GM06990 (cell line): ENCODE results near the gene PROC.

Experiments used
- DNase-seq: peaks from one replicate; pipeline ENCODE4 v3.0.0-alpha.2; 2011; ENCODE audit not compliant: insufficient read length; ENCODE audit errors: extremely low read depth
- H3K27me3 ChIP-seq: replicated peaks from 2 replicates; pipeline ENCODE4 v1.6.0; 2011; ENCODE audit warnings: low read length; ENCODE audit not compliant: control insufficient read depth, insufficient read depth
- H3K36me3 ChIP-seq: 2 replicates; pipeline ENCODE4 v1.5.1; 2011; ENCODE audit warnings: low read length; ENCODE audit not compliant: control insufficient read depth, insufficient read depth
- H3K4me3 ChIP-seq: replicated peaks from 2 replicates; pipeline ENCODE4 v1.5.1; 2011; ENCODE audit warnings: low read depth, mild to moderate bottlenecking, control low read depth, low read length
- TF ChIP-seq, protein P1 (sequence below): IDR thresholded peaks from 2 replicates; pipeline ENCODE4 v1.5.1; 2011; ENCODE audit warnings: low read length, control low read depth, mild to moderate bottlenecking, inconsistent platforms; ENCODE audit not compliant: insufficient read depth, poor library complexity, severe bottlenecking

Gene PROC

DNA sequence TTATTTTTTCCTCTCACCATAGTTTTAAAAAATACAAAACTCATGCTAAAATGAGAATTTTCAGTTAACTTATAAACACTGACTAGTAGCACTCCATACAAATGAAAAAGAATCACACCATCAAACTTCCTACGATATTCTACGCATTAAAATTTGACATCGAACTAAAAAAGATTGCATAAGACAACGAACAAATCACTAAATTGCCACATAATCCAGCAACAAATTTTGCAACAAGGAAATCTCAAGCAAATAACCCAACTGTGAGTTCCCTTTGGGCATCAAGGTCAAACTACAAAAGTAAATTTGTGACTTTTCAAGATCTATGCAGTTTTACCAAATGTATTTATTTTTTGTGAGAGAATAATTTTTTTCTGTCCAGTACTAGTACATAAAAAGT, 32.0 kb upstream of the PROC start:
- no peaks in the 10 kb centered on the region for H3K27me3 ChIP-seq
- DNase-seq, result no peak
- TF ChIP-seq, protein P1, sequence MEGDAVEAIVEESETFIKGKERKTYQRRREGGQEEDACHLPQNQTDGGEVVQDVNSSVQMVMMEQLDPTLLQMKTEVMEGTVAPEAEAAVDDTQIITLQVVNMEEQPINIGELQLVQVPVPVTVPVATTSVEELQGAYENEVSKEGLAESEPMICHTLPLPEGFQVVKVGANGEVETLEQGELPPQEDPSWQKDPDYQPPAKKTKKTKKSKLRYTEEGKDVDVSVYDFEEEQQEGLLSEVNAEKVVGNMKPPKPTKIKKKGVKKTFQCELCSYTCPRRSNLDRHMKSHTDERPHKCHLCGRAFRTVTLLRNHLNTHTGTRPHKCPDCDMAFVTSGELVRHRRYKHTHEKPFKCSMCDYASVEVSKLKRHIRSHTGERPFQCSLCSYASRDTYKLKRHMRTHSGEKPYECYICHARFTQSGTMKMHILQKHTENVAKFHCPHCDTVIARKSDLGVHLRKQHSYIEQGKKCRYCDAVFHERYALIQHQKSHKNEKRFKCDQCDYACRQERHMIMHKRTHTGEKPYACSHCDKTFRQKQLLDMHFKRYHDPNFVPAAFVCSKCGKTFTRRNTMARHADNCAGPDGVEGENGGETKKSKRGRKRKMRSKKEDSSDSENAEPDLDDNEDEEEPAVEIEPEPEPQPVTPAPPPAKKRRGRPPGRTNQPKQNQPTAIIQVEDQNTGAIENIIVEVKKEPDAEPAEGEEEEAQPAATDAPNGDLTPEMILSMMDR, result no peak
- no peaks in the 10 kb centered on the region for H3K36me3 ChIP-seq
- peak overlapping the region; percentile 91 for H3K4me3 ChIP-seq

DNA sequence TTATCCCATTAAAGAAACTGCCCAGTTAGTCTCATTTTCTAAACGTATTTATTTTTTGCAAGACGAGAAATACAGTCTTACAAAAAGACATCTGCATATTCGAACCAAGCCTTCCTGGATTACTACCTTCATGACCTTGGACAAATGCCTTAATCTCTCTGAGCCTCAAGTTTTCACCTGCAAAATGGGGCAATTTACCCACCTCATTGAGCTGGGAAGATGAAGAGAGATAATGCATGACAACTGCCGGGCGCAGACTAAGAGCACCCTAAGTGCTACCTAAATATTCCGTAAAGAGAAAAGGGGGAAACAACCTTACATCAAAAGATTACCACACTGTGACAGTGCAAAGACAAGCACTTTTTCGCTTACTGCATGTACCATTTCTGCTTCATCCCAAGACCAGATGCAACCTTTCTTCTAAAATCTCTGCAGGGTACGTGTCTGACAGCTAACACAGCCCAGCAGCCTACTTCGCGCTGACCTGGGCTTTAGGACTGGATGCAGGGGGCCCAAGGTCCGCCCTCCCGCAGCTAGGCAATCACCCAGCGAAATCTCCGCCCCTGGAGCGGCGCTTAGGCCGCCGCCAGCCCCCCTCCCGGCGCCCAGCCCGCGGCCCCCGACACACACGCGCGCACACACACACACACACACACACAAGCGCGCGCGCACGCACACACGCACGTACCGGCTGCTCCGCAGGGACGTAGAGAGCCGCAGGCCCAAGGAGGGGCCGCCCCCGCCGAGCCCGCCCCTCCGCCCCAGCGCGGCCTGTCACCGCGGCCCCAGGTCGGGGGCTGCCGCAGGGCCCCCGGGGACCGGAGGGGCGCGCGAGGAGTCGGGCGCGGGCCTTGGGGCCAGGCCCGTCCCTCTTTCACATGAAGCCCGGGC, 31.2 kb upstream of the PROC start:
- Histone ChIP-seq H3K27me3 (no peaks in the 10 kb centered on the region), H3K4me3 (peak overlapping the region; percentile 91), H3K36me3 (no peaks in the 10 kb centered on the region)
- DNase-seq, result peak; percentile 90
- TF ChIP-seq, protein P1, result no peak

DNA sequence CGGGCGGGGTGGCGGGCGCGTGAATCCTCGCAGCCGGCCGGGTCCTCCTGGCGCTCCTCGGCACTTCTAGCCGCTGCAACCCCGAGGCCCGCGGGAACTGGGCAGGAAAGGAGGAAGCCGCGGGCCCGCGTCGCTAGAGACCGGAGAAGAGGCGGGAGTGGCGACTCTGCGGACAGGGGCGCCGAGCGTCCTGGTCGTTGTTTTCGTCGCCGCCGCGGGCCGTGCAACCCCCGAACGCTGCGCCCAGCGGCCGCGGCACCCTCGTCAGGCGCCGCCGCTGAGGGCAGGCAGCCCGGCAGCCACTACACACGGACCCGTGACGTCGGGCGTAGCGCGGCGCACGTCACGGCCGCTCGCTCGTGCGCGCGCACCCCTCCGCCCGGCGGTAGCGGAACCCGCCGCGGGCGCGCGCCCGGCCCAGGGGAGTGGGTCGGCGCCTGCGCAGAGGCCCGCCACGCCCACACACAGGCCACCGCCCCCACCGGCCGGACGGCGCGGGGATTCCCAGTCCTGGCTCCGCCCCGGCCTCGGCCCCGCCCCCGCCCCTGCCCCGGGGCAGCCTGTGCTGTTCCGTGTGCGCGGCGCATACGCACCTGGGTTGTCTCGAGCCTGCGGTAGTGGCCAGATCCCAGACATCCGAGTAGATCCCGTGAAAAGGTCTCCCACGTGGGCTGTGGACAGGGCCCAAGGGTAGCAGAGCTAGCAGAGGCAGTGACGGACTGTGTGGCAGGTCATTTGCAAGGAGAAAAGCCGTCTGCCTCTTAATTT, 30.4 kb upstream of the PROC start, which contains the start of gene MAP3K2:
Gene MAP3K2, minus strand, starts transcription at position 321 of the 768 bp plus-strand sequence. CDS start 44,846 bp downstream, outside the sequence.
- TF ChIP-seq, protein P1, result no peak
- peak within 1 kb of the TSS; percentile 91 for H3K4me3 ChIP-seq
- H3K27me3 ChIP-seq, result no peaks in the 10 kb centered on the region
- no peaks in the 10 kb centered on the region for H3K36me3 ChIP-seq
- peak; percentile 95 for DNase-seq

DNA sequence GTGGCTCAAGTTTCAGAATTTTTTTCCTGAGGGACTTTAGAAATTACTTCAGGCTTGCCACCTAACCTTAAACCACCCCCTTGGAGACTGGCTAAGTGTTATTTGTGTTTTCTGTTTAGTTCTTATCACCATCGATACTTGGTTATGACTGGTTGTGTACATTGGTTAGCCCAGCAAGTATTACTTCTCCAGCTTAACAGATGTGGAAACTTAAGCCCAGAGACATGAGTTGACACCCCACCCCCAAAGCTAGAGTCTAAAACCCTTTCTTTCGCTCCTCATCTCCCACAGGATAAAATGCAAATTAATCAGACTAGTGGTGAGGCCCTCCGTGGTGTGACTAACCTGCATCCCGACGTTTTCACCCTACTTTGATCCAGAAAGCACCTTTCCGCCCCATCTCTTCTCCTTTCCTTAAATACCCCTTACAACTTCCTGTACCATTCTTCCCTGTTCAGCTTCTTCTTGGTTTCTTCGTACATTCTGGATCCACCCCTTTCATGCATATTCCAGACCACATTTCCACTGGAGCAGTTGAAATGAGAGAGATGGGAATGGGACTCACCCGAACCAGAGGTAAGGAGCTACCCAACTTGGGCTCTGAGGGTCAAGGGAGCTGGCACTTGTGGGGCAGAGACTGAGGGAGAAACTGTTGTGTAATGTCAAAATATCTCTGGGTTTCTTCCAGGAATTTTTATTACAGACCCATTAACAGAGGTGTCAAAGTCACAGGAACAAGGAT, 29.6 kb upstream of the PROC start:
- TF ChIP-seq, protein P1, result no peak
- no peak for DNase-seq
- H3K27me3 ChIP-seq, result no peaks in the 10 kb centered on the region
- peak overlapping the region; percentile 68 for H3K4me3 ChIP-seq
- no peaks in the 10 kb centered on the region for H3K36me3 ChIP-seq

DNA sequence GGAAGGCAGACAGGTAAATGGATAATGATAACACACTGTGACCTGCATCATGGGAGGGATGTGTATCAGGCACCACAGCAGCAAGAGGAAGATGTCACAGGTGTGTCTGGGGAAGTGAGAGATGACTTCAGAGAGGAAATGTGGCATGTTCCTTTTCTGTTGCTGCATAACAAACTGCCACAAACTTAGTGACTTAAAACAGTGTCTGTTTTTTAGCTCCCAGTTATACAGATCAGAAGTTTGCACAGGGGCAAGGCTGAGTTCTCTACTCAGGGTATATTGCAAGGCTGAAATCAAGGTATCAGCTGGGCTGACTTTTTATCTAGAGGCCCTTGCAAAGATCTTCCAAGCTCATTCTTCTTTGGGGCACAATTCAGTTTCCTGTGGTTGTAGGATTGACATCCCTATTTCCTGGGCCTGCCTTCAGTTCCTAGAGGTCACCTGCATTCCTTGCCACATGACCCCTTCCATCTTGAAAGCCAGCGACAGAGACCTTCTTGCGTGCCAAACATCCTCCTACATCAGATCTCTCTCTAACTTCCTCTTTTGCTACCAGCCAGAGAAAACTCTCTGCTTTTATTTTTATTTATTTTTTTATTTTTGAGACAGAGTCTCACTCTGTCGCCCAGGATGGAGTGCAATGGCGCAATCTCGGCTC, 28.3 kb upstream of the PROC start:
- H3K27me3 ChIP-seq, result no peaks in the 10 kb centered on the region
- no peak overlapping the region for H3K4me3 ChIP-seq
- TF ChIP-seq, protein P1, result no peak
- DNase-seq, result peak; percentile 61
- H3K36me3 ChIP-seq, result no peaks in the 10 kb centered on the region
